Kidney epithelial cell (primary cell): ENCODE data around the gene PRM1. TPM values are rescaled to one million over a fixed set of nuclear protein-coding genes. Genes with fewer than 3 reads are reported as not detected.

Experiments used
- DNase-seq: peaks from one replicate; pipeline ENCODE4 v3.0.0-alpha.2; 2010; ENCODE audit warnings: low read depth
- H3K27me3 ChIP-seq: 2 replicates; pipeline ENCODE4 v1.6.0; 2011; ENCODE audit warnings: low read length; ENCODE audit not compliant: control insufficient read depth, insufficient read depth
- H3K36me3 ChIP-seq: 2 replicates; pipeline ENCODE4 v1.5.1; 2011; ENCODE audit warnings: low read length; ENCODE audit not compliant: control insufficient read depth, insufficient read depth
- H3K4me3 ChIP-seq: 2 replicates; pipeline ENCODE4 v1.5.1; 2011; ENCODE audit warnings: low read depth, mild to moderate bottlenecking, control low read depth, low read length
- total RNA-seq: library from RNA; depleted of rRNA; stranded (reverse); fragments of >200 nt; gene quantifications from 2 replicates; pipeline ENCODE4 v1.2.3, GENCODE V29; 2015
- TF ChIP-seq, protein P1 (sequence below): IDR thresholded peaks from 2 replicates; pipeline ENCODE4 v1.5.1; 2011; ENCODE audit warnings: mild to moderate bottlenecking, moderate library complexity, low read length, control low read depth, inconsistent platforms; ENCODE audit not compliant: insufficient read depth, poor library complexity, severe bottlenecking

The PRM1 gene
- total RNA-seq, 1 donor from 2014 or later = not detected

DNA sequence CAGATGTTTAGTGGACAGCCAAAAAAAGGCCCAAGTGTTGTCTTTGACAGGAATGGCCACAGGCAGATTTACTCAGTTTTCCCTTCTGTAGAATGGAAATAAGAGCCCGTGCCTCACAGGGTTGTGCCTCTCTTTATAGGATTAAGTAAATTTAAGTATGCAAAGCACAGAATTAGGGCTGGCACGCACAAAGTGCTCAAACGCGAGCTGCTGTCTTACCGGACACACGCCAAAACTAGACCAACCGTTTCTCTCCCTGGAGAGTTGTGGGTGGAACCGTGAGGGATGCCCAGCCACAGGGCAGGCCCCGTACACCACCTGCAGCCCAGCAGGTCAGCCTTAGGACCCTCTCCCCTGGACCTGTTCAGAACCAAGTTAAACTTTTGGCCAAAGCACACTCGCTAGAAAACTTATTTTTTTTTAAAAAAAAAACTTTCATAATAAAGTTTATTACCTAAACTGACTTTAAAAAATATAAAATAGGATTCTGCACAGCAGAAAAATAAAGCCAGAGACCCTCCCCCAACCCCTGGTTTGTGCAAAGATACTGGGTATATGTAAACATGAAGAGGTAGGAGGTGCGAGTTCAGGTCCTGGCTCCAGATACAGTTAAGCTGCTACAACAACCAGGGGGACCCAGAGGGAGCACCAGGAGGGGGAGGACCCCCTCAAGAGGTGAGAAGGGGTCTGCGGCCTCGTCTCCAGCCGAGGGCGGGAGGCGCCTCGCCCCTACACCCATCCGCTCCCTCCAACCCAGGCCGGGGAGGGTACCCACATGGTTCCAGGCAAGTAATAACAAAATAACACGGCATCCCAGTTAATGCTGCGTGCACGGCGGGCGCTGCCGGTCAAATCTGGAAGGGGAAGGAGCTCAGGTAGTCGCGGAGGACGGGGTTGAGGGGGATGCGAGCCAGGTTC, 26.9 kb downstream of the PRM1 start:
- DNase-seq = no peak
- Histone ChIP-seq H3K36me3 (peaks cover 1% of the 10 kb centered on the region), H3K4me3 (peak overlapping the region; percentile 73), H3K27me3 (no peaks in the 10 kb centered on the region)
- TF ChIP-seq, protein P1, sequence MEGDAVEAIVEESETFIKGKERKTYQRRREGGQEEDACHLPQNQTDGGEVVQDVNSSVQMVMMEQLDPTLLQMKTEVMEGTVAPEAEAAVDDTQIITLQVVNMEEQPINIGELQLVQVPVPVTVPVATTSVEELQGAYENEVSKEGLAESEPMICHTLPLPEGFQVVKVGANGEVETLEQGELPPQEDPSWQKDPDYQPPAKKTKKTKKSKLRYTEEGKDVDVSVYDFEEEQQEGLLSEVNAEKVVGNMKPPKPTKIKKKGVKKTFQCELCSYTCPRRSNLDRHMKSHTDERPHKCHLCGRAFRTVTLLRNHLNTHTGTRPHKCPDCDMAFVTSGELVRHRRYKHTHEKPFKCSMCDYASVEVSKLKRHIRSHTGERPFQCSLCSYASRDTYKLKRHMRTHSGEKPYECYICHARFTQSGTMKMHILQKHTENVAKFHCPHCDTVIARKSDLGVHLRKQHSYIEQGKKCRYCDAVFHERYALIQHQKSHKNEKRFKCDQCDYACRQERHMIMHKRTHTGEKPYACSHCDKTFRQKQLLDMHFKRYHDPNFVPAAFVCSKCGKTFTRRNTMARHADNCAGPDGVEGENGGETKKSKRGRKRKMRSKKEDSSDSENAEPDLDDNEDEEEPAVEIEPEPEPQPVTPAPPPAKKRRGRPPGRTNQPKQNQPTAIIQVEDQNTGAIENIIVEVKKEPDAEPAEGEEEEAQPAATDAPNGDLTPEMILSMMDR = peak; percentile 1

- H3K4me3 ChIP-seq = peak overlapping the region; percentile 73
Measured at GRCh38 chr16:11253009-11253994, 27.8 kb downstream of the PRM1 start.

GRCh38 chr16:11252482-11252931, 28.6 kb downstream of the PRM1 start:
- no peak for DNase-seq
- TF ChIP-seq, protein P1 = no peak
- H3K4me3 ChIP-seq = no peak overlapping the region
- no peaks in the 10 kb centered on the region for H3K27me3 ChIP-seq
- H3K36me3 ChIP-seq = peaks cover 1% of the 10 kb centered on the region

More at GRCh38 chr16:11253009-11253994, 27.8 kb downstream of the PRM1 start:
- DNase-seq = no peak
- Histone ChIP-seq H3K27me3 (no peaks in the 10 kb centered on the region), H3K36me3 (peaks cover 1% of the 10 kb centered on the region)
- TF ChIP-seq, protein P1 = no peak

DNA sequence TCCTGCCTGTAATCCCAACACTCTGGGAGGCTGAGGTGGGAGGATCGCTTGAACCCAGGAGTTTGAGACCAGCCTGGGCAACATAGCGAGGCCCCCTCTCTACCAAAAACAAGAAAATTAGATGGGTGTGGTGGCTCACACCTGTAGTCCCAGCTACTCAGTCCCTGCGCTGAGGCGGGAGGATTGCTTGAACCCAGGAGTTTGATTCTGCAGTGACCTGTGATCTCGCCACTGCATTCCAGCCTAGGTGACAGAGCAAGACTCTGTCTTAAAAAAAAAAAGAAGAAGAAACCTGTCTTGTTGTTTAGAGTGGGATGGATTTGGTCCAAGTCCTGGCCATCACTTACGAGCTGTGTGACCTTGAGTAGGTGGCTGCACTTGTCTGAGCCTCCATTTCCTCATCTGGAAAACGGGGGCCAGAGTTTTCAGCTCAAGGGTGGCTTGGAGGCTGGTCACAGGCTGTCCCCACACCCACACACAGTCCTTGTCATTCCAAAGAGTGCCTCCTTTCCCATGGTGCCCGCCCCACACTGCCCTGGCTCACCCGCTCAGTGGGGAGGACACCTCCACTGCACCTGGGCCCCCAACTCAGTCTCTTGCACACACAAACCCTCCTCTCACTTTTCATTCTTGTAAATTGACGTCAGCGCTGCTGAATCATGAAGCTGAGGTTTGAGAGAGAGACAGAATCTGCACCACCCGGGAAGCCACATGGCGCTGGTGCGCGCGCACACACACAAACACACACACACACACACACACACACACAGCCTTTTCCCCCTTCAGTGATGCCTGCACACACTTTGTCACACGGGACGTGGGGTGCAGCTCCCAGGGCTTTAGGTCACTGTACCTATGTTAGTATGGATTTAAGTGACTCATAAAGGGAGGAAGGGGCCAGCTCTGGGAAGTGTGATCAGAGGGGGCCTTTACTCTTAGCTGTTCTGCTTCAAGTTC, 29.3 kb downstream of the PRM1 start:
- DNase-seq = peak; percentile 49
- no peak overlapping the region for H3K4me3 ChIP-seq

More for the DNA sequence above, 29.3 kb downstream of the PRM1 start:
- TF ChIP-seq, protein P1 = no peak
- Histone ChIP-seq H3K36me3 (peaks cover 1% of the 10 kb centered on the region), H3K27me3 (no peaks in the 10 kb centered on the region)
